Endothelial cell (in vitro differentiated cells): ENCODE measurements around the gene BPI. TPM values are rescaled to one million over a fixed set of nuclear protein-coding genes. Genes with fewer than 3 reads are reported as not detected.
"Not testable (repeated sequence)": the region's sequence is repeated elsewhere in the genome, so short reads cannot be mapped to it uniquely, and the experiment has no call there.

ENCODE experiments used
- DNase-seq: peaks from one replicate; pipeline ENCODE4 v3.0.0; 2021; ENCODE audit warnings: low spot score
- H3K27ac Mint-ChIP-seq: one replicate; pipeline ENCODE4 v1.8.0; 2021; ENCODE audit warnings: mixed read lengths, inconsistent platforms; ENCODE audit not compliant: unreplicated experiment
- H3K27me3 Mint-ChIP-seq: one replicate; pipeline ENCODE4 v1.8.0; 2021; ENCODE audit warnings: mild to moderate bottlenecking, moderate library complexity, mixed read lengths, inconsistent platforms; ENCODE audit not compliant: unreplicated experiment
- H3K36me3 Mint-ChIP-seq: one replicate; pipeline ENCODE4 v1.8.0; 2021; ENCODE audit warnings: mild to moderate bottlenecking, low read depth, mixed read lengths, inconsistent platforms; ENCODE audit not compliant: unreplicated experiment
- H3K4me1 Mint-ChIP-seq: one replicate; pipeline ENCODE4 v1.8.0; 2021; ENCODE audit warnings: mild to moderate bottlenecking, mixed read lengths, inconsistent platforms; ENCODE audit not compliant: unreplicated experiment
- H3K4me3 Mint-ChIP-seq: one replicate; pipeline ENCODE4 v1.8.0; 2021; ENCODE audit warnings: mild to moderate bottlenecking, mixed read lengths, inconsistent platforms; ENCODE audit not compliant: unreplicated experiment
- H3K9me3 Mint-ChIP-seq: one replicate; pipeline ENCODE4 v1.8.0; 2021; ENCODE audit warnings: mixed read lengths, inconsistent platforms; ENCODE audit not compliant: unreplicated experiment
- total RNA-seq: library from RNA; stranded (reverse); fragmentation: NEBNext Ultra II Directional; extraction: Animal tissue kit (Norgen Biotek cat#: 25700); gene quantifications from one replicate; pipeline ENCODE4 v1.2.1, GENCODE V29; 2021; ENCODE audit not compliant: unreplicated experiment
- TF ChIP-seq, protein P1 (sequence below): fragments of 200-600 bp; sonication (generic); IDR thresholded peaks from one replicate; pipeline ENCODE4 v1.5.0; 2021; ENCODE audit warnings: antibody characterized with exemption; ENCODE audit not compliant: unreplicated experiment

BPI gene
- total RNA-seq, 1 donor from 2014 or later: not detected

DNA sequence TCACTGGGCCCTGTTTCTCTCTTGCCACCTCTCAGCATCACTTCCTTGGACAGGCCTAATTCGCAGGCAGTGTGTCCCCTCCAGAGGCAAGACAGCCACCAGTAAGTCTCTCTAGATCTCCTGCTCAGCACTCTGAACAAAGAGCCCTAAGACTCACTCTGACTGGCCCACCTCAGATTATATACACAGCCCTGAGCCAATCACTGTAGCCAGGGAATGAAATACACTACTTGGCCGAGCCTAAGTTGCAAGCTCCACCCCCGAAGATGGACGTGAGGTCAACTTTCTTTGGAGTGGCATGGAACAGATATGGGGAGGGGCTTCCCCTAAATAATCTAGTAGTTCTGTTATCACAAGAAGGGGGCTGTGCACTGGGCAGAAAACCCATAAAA is 4.1 kb downstream of the BPI start:
- Mint-ChIP-seq H3K9me3 (no peaks in the 10 kb centered on the region), H3K27ac (no peak overlapping the region), H3K36me3 (no peaks in the 10 kb centered on the region), H3K4me1 (no peaks in the 10 kb centered on the region), H3K27me3 (peaks cover 2% of the 10 kb centered on the region), H3K4me3 (no peak overlapping the region)
- TF ChIP-seq, protein P1, sequence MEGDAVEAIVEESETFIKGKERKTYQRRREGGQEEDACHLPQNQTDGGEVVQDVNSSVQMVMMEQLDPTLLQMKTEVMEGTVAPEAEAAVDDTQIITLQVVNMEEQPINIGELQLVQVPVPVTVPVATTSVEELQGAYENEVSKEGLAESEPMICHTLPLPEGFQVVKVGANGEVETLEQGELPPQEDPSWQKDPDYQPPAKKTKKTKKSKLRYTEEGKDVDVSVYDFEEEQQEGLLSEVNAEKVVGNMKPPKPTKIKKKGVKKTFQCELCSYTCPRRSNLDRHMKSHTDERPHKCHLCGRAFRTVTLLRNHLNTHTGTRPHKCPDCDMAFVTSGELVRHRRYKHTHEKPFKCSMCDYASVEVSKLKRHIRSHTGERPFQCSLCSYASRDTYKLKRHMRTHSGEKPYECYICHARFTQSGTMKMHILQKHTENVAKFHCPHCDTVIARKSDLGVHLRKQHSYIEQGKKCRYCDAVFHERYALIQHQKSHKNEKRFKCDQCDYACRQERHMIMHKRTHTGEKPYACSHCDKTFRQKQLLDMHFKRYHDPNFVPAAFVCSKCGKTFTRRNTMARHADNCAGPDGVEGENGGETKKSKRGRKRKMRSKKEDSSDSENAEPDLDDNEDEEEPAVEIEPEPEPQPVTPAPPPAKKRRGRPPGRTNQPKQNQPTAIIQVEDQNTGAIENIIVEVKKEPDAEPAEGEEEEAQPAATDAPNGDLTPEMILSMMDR: no peak
- DNase-seq: no peak

DNA sequence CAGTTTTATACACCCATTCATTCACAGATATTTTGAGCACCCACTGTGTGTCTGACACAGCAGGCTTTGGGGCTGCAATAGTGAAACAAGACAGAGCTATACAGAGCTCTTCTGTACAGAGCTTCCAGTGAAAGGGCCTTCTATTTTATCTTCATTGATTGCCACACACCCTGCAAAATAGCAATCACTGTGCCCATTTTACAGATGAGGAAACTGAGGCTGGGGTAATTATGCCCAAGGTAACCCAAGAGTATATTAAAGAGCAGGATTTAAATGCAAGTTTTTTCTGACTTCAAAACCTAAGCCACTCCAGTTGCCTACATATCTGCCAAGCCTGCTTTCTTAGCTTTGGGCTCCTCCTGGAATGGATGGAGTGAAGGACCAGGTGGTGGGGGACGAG is 4.5 kb downstream of the BPI start:
- Mint-ChIP-seq H3K36me3 (no peaks in the 10 kb centered on the region), H3K27me3 (peaks cover 2% of the 10 kb centered on the region), H3K4me1 (no peaks in the 10 kb centered on the region), H3K9me3 (no peaks in the 10 kb centered on the region), H3K27ac (no peak overlapping the region), H3K4me3 (no peak overlapping the region)
- DNase-seq: no peak
- TF ChIP-seq, protein P1: no peak

DNA sequence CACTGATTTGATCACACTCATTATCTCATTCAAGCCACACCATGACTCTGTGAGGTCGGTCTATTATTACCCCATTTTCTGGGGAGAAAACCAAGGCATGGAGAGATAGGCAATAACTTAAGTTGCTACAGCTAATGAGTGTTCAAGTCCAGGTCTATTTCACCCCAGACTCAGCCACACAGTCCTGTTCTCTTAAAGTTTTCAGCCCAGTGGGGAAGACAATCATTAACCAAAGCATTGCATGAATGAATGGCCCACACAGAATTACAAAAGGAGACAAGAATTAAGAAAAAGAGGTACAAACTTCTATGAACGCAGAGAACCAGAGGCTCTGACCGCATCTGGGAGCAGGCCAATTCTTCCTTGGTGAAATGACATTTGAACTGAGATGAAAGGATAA is 7.1 kb downstream of the BPI start:
- Mint-ChIP-seq H3K27ac (no peak overlapping the region), H3K4me1 (no peaks in the 10 kb centered on the region), H3K27me3 (peaks cover 2% of the 10 kb centered on the region), H3K36me3 (no peaks in the 10 kb centered on the region), H3K9me3 (no peaks in the 10 kb centered on the region), H3K4me3 (no peak overlapping the region)
- DNase-seq: no peak
- TF ChIP-seq, protein P1: no peak

DNA sequence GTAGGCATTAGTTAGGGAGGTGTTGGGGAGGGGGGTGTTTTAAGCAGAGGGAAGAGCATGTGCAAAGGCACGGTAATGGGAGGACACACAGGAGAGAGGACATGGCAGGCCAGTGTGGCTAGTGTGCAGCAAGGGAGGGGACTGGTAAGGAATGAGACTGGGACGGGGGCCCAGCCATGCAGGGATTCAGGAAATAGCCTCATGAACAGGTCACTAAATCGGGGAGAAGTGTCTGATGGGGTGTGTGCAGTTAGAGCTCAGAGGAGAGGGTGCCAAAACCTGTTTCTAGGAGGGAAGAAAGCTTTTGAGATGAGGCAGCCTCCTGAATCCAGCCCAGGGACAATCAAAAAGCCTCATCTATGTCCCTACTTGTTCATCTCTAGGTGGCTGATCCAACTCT is 7.5 kb downstream of the BPI start:
- TF ChIP-seq, protein P1: no peak
- H3K4me3 Mint-ChIP-seq: no peak overlapping the region
- no peaks in the 10 kb centered on the region for H3K4me1 Mint-ChIP-seq
- no peaks in the 10 kb centered on the region for H3K9me3 Mint-ChIP-seq
- H3K27me3 Mint-ChIP-seq: peaks cover 3% of the 10 kb centered on the region
- H3K27ac Mint-ChIP-seq: no peak overlapping the region
- DNase-seq: no peak
- H3K36me3 Mint-ChIP-seq: no peaks in the 10 kb centered on the region

DNA sequence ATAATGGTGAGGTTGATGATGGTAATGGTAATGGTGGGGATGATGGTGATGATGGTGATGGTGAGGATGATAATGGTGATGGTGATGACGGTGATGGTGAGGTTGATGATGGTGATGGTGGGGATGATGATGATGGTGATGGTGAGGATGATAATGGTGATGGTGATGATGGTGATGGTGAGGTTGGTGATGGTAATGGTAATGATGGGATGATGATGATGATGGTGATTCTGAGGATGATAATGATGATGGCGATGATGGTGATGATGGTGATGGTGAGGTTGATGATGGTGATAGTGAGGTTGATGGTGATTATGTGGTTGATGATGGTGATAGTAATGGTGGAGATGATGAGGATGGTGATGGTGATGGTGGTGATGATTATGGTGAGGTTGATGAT is 9.7 kb downstream of the BPI start:
- Mint-ChIP-seq H3K27ac (no peak overlapping the region), H3K36me3 (no peaks in the 10 kb centered on the region), H3K27me3 (peaks cover 3% of the 10 kb centered on the region), H3K4me3 (no peak overlapping the region), H3K9me3 (no peaks in the 10 kb centered on the region), H3K4me1 (no peaks in the 10 kb centered on the region)
- TF ChIP-seq, protein P1: no peak
- DNase-seq: no peak

DNA sequence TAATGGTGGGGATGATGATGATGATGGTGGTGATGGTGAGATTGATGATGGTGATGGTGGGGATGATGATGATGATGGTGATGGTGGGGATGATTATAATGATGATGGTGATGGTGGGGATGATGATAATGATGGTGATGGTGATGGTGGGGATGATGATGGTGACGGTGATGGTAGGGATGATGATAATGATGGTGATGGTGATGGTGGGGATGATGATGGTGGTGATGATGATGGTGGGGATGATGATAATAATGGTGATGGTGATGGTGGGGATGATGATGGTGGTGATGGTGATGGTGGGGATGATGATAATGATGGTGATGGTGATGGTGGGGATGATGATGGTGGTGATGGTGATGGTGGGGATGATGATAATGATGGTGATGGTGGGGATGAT is 10.4 kb downstream of the BPI start:
- not testable (repeated sequence) for H3K9me3 Mint-ChIP-seq, H3K36me3 Mint-ChIP-seq, H3K27ac Mint-ChIP-seq, H3K4me3 Mint-ChIP-seq, DNase-seq, H3K4me1 Mint-ChIP-seq, H3K27me3 Mint-ChIP-seq
